SK-N-SH (cell line): ENCODE results near the gene FGB. TPM values are rescaled to one million over a fixed set of nuclear protein-coding genes. Genes with fewer than 3 reads are reported as not detected.

ENCODE experiments used
- CTCF ChIA-PET: fragments of 300-600, 350-600 bp; formaldehyde crosslinking; extraction: SDS; loops from one replicate; lab custom pipeline; 2021; lab: Yijun Ruan, JAX
- POLR2A ChIA-PET: fragments of 350-600 bp; sonication (Branson Sonifier 250); formaldehyde crosslinking; extraction: SDS; loops from one replicate; lab custom pipeline; 2020; ENCODE audit warnings: antibody characterized with exemption, inconsistent platforms; lab: Yijun Ruan, JAX
- DNase-seq: peaks from one replicate; pipeline ENCODE4 v3.0.0; 2012
- H2AFZ ChIP-seq: fragments of 200-600 bp; sonication (generic); 2 replicates; pipeline ENCODE4 v1.8.1; 2016; ENCODE audit warnings: antibody characterized with exemption, mild to moderate bottlenecking, low read depth
- H3F3A ChIP-seq: fragments of 200-600 bp; sonication (generic); replicated peaks from 2 replicates; pipeline ENCODE3; 2016; ENCODE audit warnings: antibody characterized with exemption, mild to moderate bottlenecking; ENCODE audit not compliant: insufficient read depth
- H3K27ac ChIP-seq, 2 experiments: fragments of 200-500 bp in 1 of 2; fragments of 200-600 bp in 1 of 2; sonication (Bioruptor generic) in 1 of 2; sonication (generic), shearing (Covaris generic) in 1 of 2; 2 replicates each; pipeline versions ENCODE4 v1.5.1 to v1.6.1; 2014 to 2016; ENCODE audit warnings: low read depth in 2 of 2, inconsistent platforms in 1 of 2, low read length in 1 of 2, mild to moderate bottlenecking in 1 of 2, mixed read lengths in 1 of 2
- H3K27me3 ChIP-seq: fragments of 200-600 bp; sonication (generic), shearing (Covaris generic); 2 replicates; pipeline ENCODE4 v1.6.1; 2016; ENCODE audit warnings: mixed run types; ENCODE audit not compliant: insufficient read depth
- H3K36me3 ChIP-seq, 2 experiments: fragments of 200-500 bp in 1 of 2; fragments of 200-600 bp in 1 of 2; sonication (Bioruptor generic) in 1 of 2; sonication (generic) in 1 of 2; replicated peaks in 1 of 2; 2 replicates each; pipeline versions ENCODE3 to v1.5.1; 2014 to 2016; ENCODE audit warnings: low read length in 1 of 2, mild to moderate bottlenecking in 1 of 2; ENCODE audit not compliant: insufficient read depth in 2 of 2, control insufficient read depth in 1 of 2
- H3K4me1 ChIP-seq, 2 experiments: fragments of 200-500 bp in 1 of 2; fragments of 200-600 bp in 1 of 2; sonication (Bioruptor generic) in 1 of 2; sonication (generic), shearing (Covaris generic) in 1 of 2; 2 replicates each; pipeline versions ENCODE4 v1.5.1 to v1.6.1; 2014 to 2016; ENCODE audit warnings: low read depth in 1 of 2, low read length in 1 of 2, mixed run types in 1 of 2; ENCODE audit not compliant: insufficient read depth in 2 of 2, control insufficient read depth in 1 of 2
- H3K4me2 ChIP-seq: fragments of 200-600 bp; sonication (generic), shearing (Covaris generic); 2 replicates; pipeline ENCODE4 v1.6.1; 2017; ENCODE audit warnings: mixed run types
- H3K4me3 ChIP-seq, 2 experiments: fragments of 200-500 bp in 1 of 2; fragments of 200-600 bp in 1 of 2; sonication (Bioruptor generic) in 1 of 2; sonication (generic), shearing (Covaris generic) in 1 of 2; 2 replicates each; pipeline versions ENCODE4 v1.5.1 to v1.8.1; 2014 to 2016; ENCODE audit warnings: low read depth in 2 of 2, inconsistent platforms in 1 of 2, low read length in 1 of 2, mild to moderate bottlenecking in 1 of 2, mixed read lengths in 1 of 2, moderate library complexity in 1 of 2
- H3K79me2 ChIP-seq: fragments of 200-600 bp; sonication (generic); 2 replicates; pipeline ENCODE4 v1.8.1; 2017; ENCODE audit warnings: mild to moderate bottlenecking; ENCODE audit not compliant: insufficient read depth
- H3K9ac ChIP-seq: fragments of 200-600 bp; sonication (generic); 2 replicates; pipeline ENCODE4 v1.6.1; 2017; ENCODE audit warnings: mixed run types
- H3K9me2 ChIP-seq: fragments of 200-600 bp; sonication (generic); 2 replicates; pipeline ENCODE4 v1.6.1; 2017; ENCODE audit warnings: mixed run types
- H3K9me3 ChIP-seq: fragments of 200-600 bp; sonication (generic); 2 replicates; pipeline ENCODE4 v1.6.1; 2017; ENCODE audit warnings: mixed run types, mild to moderate bottlenecking, moderate library complexity
- H4K20me1 ChIP-seq: fragments of 200-600 bp; sonication (generic); 2 replicates; pipeline ENCODE4 v1.6.1; 2017; ENCODE audit warnings: mild to moderate bottlenecking, mixed run types; ENCODE audit not compliant: insufficient read depth
- CHD2 ChIP-seq: fragments of 150-350 bp; IDR thresholded peaks from 2 replicates; pipeline ENCODE4 v1.6.1; 2018; ENCODE audit warnings: low read length; ENCODE audit not compliant: partially characterized antibody
- EP300 ChIP-seq, 2 experiments: IDR thresholded peaks; 2 replicates each; pipeline versions ENCODE4 v1.4.0 to v1.6.1; 2012; ENCODE audit warnings: borderline replicate concordance in 1 of 2, low read depth in 1 of 2, low read length in 1 of 2
- EZH2phosphoT487 ChIP-seq: fragments of 200-600 bp; sonication (generic); IDR thresholded peaks from 2 replicates; pipeline ENCODE4 v1.6.1; 2017; ENCODE audit warnings: low read depth, mixed run types, mild to moderate bottlenecking, antibody characterized with exemption, moderate library complexity, borderline replicate concordance
- FOSL2 ChIP-seq: IDR thresholded peaks from 2 replicates; pipeline ENCODE4 v1.4.0; 2012; ENCODE audit warnings: low read depth, mild to moderate bottlenecking, moderate library complexity, borderline replicate concordance
- FOXJ3 ChIP-seq: sonication (generic); formaldehyde crosslinking; IDR thresholded peaks from 2 replicates; pipeline ENCODE4 v1.5.1; 2020; ENCODE audit warnings: mild to moderate bottlenecking, missing genetic modification reagents
- FOXM1 ChIP-seq: IDR thresholded peaks from 2 replicates; pipeline ENCODE4 v1.4.0; 2012; ENCODE audit warnings: low read depth, mild to moderate bottlenecking
- GABPA ChIP-seq: IDR thresholded peaks from 2 replicates; pipeline ENCODE4 v1.4.0; 2012; ENCODE audit warnings: low read depth, mild to moderate bottlenecking
- JUND ChIP-seq: IDR thresholded peaks from 2 replicates; pipeline ENCODE4 v1.4.0; 2012
- MEF2A ChIP-seq: IDR thresholded peaks from 2 replicates; pipeline ENCODE4 v1.4.0; 2012; ENCODE audit warnings: low read depth, borderline replicate concordance
- NFIC ChIP-seq: IDR thresholded peaks from 2 replicates; pipeline ENCODE4 v1.4.0; 2012; ENCODE audit warnings: borderline replicate concordance
- NRF1 ChIP-seq: IDR thresholded peaks from 2 replicates; pipeline ENCODE4 v1.6.1; 2012; ENCODE audit warnings: low read depth, mild to moderate bottlenecking, low read length
- POLR2AphosphoS5 ChIP-seq: IDR thresholded peaks from 2 replicates; pipeline ENCODE4 v1.6.1; 2012; ENCODE audit warnings: low read depth, low read length
- RAD21 ChIP-seq: IDR thresholded peaks from 2 replicates; pipeline ENCODE4 v1.6.1; 2012; ENCODE audit warnings: mild to moderate bottlenecking, low read length
- RCOR1 ChIP-seq: fragments of 150-350 bp; IDR thresholded peaks from 2 replicates; pipeline ENCODE4 v1.6.1; 2017; ENCODE audit warnings: antibody characterized with exemption, low read length
- RFX5 ChIP-seq: IDR thresholded peaks from 2 replicates; pipeline ENCODE4 v1.6.1; 2012; ENCODE audit warnings: mild to moderate bottlenecking, improper control_type of control experiment, low read length
- SIN3A ChIP-seq: IDR thresholded peaks from 2 replicates; pipeline ENCODE4 v1.6.1; 2012; ENCODE audit warnings: low read depth, mild to moderate bottlenecking, low read length, moderate library complexity, borderline replicate concordance
- WGBS: methylation state at CpG from one replicate; pipeline ENCODE4 v1.1.6; 2017; ENCODE audit warnings: low lambda C conversion rate; 5-methylcytosine and 5-hydroxymethylcytosine counted together
- polyA plus RNA-seq, 3 experiments: library from polyadenylated mRNA; depleted of rRNA; stranded (reverse); fragments of >200 nt; gene quantifications; 2 replicates each; pipeline ENCODE4 v1.2.3, GENCODE V29; 2012
- TF ChIP-seq, protein P1 (sequence below): IDR thresholded peaks from 2 replicates; pipeline ENCODE4 v1.6.1; 2012; ENCODE audit warnings: mild to moderate bottlenecking, low read depth, low read length, moderate library complexity
- TF ChIP-seq, protein P2 (sequence below): IDR thresholded peaks from 2 replicates; pipeline ENCODE4 v1.4.0; 2012; ENCODE audit warnings: low read depth, borderline replicate concordance

FGB gene
- polyA plus RNA-seq, 1 of the 3 experiments (the other 2 are of a cell fraction), result not detected

GRCh38 chr4:154612472-154613414 is 49.9 kb downstream of the FGB start, which contains the start of gene FGG:
Gene FGG (minus strand): TSS chr4:154612656. CDS start chr4:154612609, 47 bp downstream.
- H3K27ac ChIP-seq, result no peak within 1 kb of the TSS
- ChIA-PET CTCF (interaction anchor here (0.6 to 1.7 kb wide), 3 partner anchors 27 to 60 kb away, joined by 3 to 9 read pairs (median 6); no protein-coding TSS in a partner anchor), POLR2A (no interaction called here)

GRCh38 chr4:154614306-154614705 is 51.5 kb downstream of the FGB start:
- Histone ChIP-seq H3K27ac (no peak overlapping the region), H3K9ac (no peak overlapping the region), H3K4me2 (no peak overlapping the region), H3K9me3 (no peaks in the 10 kb centered on the region), H4K20me1 (no peaks in the 10 kb centered on the region), H3K9me2 (no peaks in the 10 kb centered on the region), H3K4me1 (no peaks in the 10 kb centered on the region), H3K4me3 (no peak overlapping the region), H3K79me2 (no peaks in the 10 kb centered on the region), H3F3A (no peaks in the 10 kb centered on the region), H3K36me3 (no peaks in the 10 kb centered on the region), H3K27me3 (0 out of 2 replicates have a peak, but pooled peaks cover 5% of the 10 kb centered on the region), H2AFZ (no peak overlapping the region)
- ChIA-PET POLR2A (no interaction called here), CTCF (interaction anchor here (0.9 to 1.9 kb wide), 3 partner anchors 9 to 62 kb away, joined by 4 to 7 read pairs (median 4); no protein-coding TSS in a partner anchor)
- TF ChIP-seq FOSL2 (no peak), POLR2AphosphoS5 (no peak), JUND (no peak), FOXJ3 (no peak), NFIC (no peak), MEF2A (no peak), RCOR1 (no peak), CHD2 (no peak)
- TF ChIP-seq, protein P1, sequence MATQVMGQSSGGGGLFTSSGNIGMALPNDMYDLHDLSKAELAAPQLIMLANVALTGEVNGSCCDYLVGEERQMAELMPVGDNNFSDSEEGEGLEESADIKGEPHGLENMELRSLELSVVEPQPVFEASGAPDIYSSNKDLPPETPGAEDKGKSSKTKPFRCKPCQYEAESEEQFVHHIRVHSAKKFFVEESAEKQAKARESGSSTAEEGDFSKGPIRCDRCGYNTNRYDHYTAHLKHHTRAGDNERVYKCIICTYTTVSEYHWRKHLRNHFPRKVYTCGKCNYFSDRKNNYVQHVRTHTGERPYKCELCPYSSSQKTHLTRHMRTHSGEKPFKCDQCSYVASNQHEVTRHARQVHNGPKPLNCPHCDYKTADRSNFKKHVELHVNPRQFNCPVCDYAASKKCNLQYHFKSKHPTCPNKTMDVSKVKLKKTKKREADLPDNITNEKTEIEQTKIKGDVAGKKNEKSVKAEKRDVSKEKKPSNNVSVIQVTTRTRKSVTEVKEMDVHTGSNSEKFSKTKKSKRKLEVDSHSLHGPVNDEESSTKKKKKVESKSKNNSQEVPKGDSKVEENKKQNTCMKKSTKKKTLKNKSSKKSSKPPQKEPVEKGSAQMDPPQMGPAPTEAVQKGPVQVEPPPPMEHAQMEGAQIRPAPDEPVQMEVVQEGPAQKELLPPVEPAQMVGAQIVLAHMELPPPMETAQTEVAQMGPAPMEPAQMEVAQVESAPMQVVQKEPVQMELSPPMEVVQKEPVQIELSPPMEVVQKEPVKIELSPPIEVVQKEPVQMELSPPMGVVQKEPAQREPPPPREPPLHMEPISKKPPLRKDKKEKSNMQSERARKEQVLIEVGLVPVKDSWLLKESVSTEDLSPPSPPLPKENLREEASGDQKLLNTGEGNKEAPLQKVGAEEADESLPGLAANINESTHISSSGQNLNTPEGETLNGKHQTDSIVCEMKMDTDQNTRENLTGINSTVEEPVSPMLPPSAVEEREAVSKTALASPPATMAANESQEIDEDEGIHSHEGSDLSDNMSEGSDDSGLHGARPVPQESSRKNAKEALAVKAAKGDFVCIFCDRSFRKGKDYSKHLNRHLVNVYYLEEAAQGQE, result no peak
- DNase-seq, result no peak

More at GRCh38 chr4:154612472-154613414, 49.9 kb downstream of the FGB start, which contains the start of gene FGG:
- H3K4me1 ChIP-seq, result no peaks in the 10 kb centered on the region
- no peaks in the 10 kb centered on the region for H3K9me2 ChIP-seq
- H3K4me3 ChIP-seq, result no peak within 1 kb of the TSS
- H4K20me1 ChIP-seq, result no peaks in the 10 kb centered on the region
- H3K27me3 ChIP-seq, result 0 out of 2 replicates have a peak, but pooled peaks cover 5% of the 10 kb centered on the region
- under 1% methylated on average over 7 of the region's 7 CpGs for WGBS
- no peak for TF ChIP-seq SIN3A
- TF ChIP-seq EZH2phosphoT487, result no peak
- TF ChIP-seq FOXM1, result no peak
- TF ChIP-seq, protein P2, sequence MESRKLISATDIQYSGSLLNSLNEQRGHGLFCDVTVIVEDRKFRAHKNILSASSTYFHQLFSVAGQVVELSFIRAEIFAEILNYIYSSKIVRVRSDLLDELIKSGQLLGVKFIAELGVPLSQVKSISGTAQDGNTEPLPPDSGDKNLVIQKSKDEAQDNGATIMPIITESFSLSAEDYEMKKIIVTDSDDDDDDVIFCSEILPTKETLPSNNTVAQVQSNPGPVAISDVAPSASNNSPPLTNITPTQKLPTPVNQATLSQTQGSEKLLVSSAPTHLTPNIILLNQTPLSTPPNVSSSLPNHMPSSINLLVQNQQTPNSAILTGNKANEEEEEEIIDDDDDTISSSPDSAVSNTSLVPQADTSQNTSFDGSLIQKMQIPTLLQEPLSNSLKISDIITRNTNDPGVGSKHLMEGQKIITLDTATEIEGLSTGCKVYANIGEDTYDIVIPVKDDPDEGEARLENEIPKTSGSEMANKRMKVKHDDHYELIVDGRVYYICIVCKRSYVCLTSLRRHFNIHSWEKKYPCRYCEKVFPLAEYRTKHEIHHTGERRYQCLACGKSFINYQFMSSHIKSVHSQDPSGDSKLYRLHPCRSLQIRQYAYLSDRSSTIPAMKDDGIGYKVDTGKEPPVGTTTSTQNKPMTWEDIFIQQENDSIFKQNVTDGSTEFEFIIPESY, result no peak
- no peak for TF ChIP-seq GABPA
- no peak for TF ChIP-seq NRF1
- TF ChIP-seq NFIC, result no peak
- TF ChIP-seq RCOR1, result no peak
- TF ChIP-seq JUND, result no peak
- TF ChIP-seq CHD2, result no peak
- TF ChIP-seq RFX5, result no peak
- no peak for TF ChIP-seq POLR2AphosphoS5
- no peak for TF ChIP-seq RAD21
- TF ChIP-seq FOXJ3, result no peak
- TF ChIP-seq EP300 (IDR thresholded peaks at IDR 0.05; ENCODE audit: borderline replicate concordance in 1 of 2, low read depth in 1 of 2, low read length in 1 of 2), result no peak
- no peaks in the 10 kb centered on the region for H3K9me3 ChIP-seq
- H3F3A ChIP-seq, result no peaks in the 10 kb centered on the region
- H3K9ac ChIP-seq, result no peak within 1 kb of the TSS
- no peaks in the 10 kb centered on the region for H3K79me2 ChIP-seq
- DNase-seq, result no peak
- H3K4me2 ChIP-seq, result no peak within 1 kb of the TSS
- H3K36me3 ChIP-seq, result no peaks in the 10 kb centered on the region
- H2AFZ ChIP-seq, result no peak within 1 kb of the TSS
